Stimulated activated CD8-positive, alpha-beta memory T cell treated with anti-CD3 and anti-CD28 coated beads, Interleukin-7, amount 100 ng/mL, for 1 hour (primary cell): ENCODE measurements around the gene AOPEP.

Experiments used
- DNase-seq, 2 donors: peaks; one replicate each; pipeline ENCODE4 v3.0.0-alpha.2; 2020; ENCODE audit warnings: low read depth in 2 of 2

Gene AOPEP

GRCh38 chr9:95135756-95136155, 409.3 kb downstream of the AOPEP start:
- no peak for DNase-seq
